K562 (cell line): ENCODE measurements around the gene MYO1F. TPM values are rescaled to one million over a fixed set of nuclear protein-coding genes. Genes with fewer than 3 reads are reported as not detected.
A peak's percentile ranks its signal among the peaks of the same experiment; 100 is the strongest.

Experiments
- ATAC-seq: fragments of 200-7000 bp; cut with Tn5 transposase; 3 replicates; pipeline ENCODE4 v1.9.1; 2020; ENCODE audit warnings: moderate library complexity
- BruUV-seq: library from RNA; stranded (reverse); fragments of 400-500 nt; replicated peaks from 2 replicates; lab custom pipeline; 2021; lab: Mats Ljungman, UMichigan
- CTCF ChIA-PET: fragments of 300-600 bp; formaldehyde crosslinking; extraction: SDS; loops from one replicate; lab custom pipeline; 2021; ENCODE audit warnings: low intra/inter-chr PET ratio; lab: Yijun Ruan, JAX
- POLR2A ChIA-PET: fragments of 300-600, 350-650 bp; sonication (Branson Sonifier 250); formaldehyde crosslinking; extraction: SDS; loops from one replicate; lab custom pipeline; 2021; ENCODE audit warnings: antibody characterized with exemption, inconsistent platforms; lab: Yijun Ruan, JAX
- DNase-seq, 4 experiments: peaks; one replicate each; pipeline versions ENCODE4 v3.0.0 to v3.0.0-alpha.2; 2011 to 2018; ENCODE audit warnings: low spot score in 3 of 4, mixed read lengths in 3 of 4; ENCODE audit errors: extremely low read depth in 1 of 4
- FAIRE-seq: peaks from 2 replicates; lab custom pipeline; 2011; peaks lifted over from hg19 to GRCh38; lab: Jason Lieb, UNC
- H2AFZ ChIP-seq: 2 replicates; pipeline ENCODE4 v1.6.0; 2011; ENCODE audit warnings: low read depth, low read length, control low read depth, inconsistent platforms
- H3K27ac ChIP-seq: fragments of 200-600 bp; 3 replicates; pipeline ENCODE4 v1.8.0; 2011; ENCODE audit warnings: low read depth, mild to moderate bottlenecking, control low read depth, inconsistent platforms, low read length, moderate library complexity, mixed read lengths; ENCODE audit errors: extremely low read depth
- H3K27me3 ChIP-seq, 2 experiments: fragments of 300-600 bp in 1 of 2; 2 replicates in 1 of 2; 3 replicates in 1 of 2; pipeline versions ENCODE4 v1.6.0 to v1.8.0; 2011; ENCODE audit warnings: inconsistent platforms in 2 of 2, low read length in 2 of 2, mild to moderate bottlenecking in 1 of 2, mixed read lengths in 1 of 2, moderate library complexity in 1 of 2; ENCODE audit not compliant: control insufficient read depth in 2 of 2, insufficient read depth in 2 of 2
- H3K36me3 ChIP-seq: fragments of 300-600 bp; 3 replicates; pipeline ENCODE4 v1.8.0; 2011; ENCODE audit warnings: mild to moderate bottlenecking, low read length, inconsistent platforms; ENCODE audit not compliant: control insufficient read depth, insufficient read depth
- H3K4me1 ChIP-seq, 2 experiments: fragments of 200-600 bp in 1 of 2; replicated peaks in 1 of 2; 2 replicates in 1 of 2; 3 replicates in 1 of 2; pipeline versions ENCODE4 v1.5.1 to v1.8.0; 2011; ENCODE audit warnings: inconsistent platforms in 2 of 2, low read length in 2 of 2, mild to moderate bottlenecking in 1 of 2, mixed read lengths in 1 of 2, moderate library complexity in 1 of 2; ENCODE audit not compliant: control insufficient read depth in 2 of 2, insufficient read depth in 2 of 2
- H3K4me2 ChIP-seq: 2 replicates; pipeline ENCODE4 v1.6.1; 2011; ENCODE audit warnings: low read length, control low read depth, inconsistent platforms, mixed read lengths; ENCODE audit not compliant: insufficient read depth
- H3K4me3 ChIP-seq: fragments of 200-600 bp; sonication (generic), shearing (Covaris generic); 2 replicates; pipeline ENCODE4 v1.5.1; 2016; ENCODE audit warnings: control low read depth, inconsistent platforms
- H3K79me2 ChIP-seq: fragments of 200-600 bp; 3 replicates; pipeline ENCODE4 v1.8.0; 2011; ENCODE audit warnings: low read length, inconsistent platforms; ENCODE audit not compliant: control insufficient read depth, insufficient read depth
- H3K9ac ChIP-seq, 2 experiments: 2 replicates each; pipeline versions ENCODE4 v1.6.0 to v1.6.1; 2011; ENCODE audit warnings: low read depth in 2 of 2, low read length in 2 of 2, control low read depth in 1 of 2, inconsistent platforms in 1 of 2, mild to moderate bottlenecking in 1 of 2, mixed read lengths in 1 of 2; ENCODE audit not compliant: insufficient read depth in 1 of 2
- H3K9me1 ChIP-seq: one replicate; pipeline ENCODE4 v1.6.0; 2011; ENCODE audit warnings: inconsistent platforms, mild to moderate bottlenecking, low read length, moderate library complexity; ENCODE audit not compliant: control insufficient read depth, insufficient read depth
- H3K9me3 ChIP-seq: replicated peaks from 2 replicates; pipeline ENCODE4 v1.5.1; 2011; ENCODE audit warnings: low read depth, low read length, inconsistent platforms; ENCODE audit not compliant: control insufficient read depth, insufficient read depth
- H4K20me1 ChIP-seq: replicated peaks from 2 replicates; pipeline ENCODE4 v1.6.1; 2011; ENCODE audit warnings: low read length, inconsistent platforms, mixed read lengths; ENCODE audit not compliant: control insufficient read depth, insufficient read depth
- ARID1B ChIP-seq: fragments of 450-650 bp; IDR thresholded peaks from 2 replicates; pipeline ENCODE4 v1.6.1; 2016; ENCODE audit warnings: antibody characterized with exemption, mild to moderate bottlenecking, inconsistent platforms
- ASH1L ChIP-seq: fragments of 450-650 bp; IDR thresholded peaks from 2 replicates; pipeline ENCODE4 v1.6.1; 2018; ENCODE audit warnings: borderline replicate concordance, mild to moderate bottlenecking, low read depth; ENCODE audit not compliant: partially characterized antibody
- CBFA2T2 ChIP-seq: fragments of 450-650 bp; conservative IDR thresholded peaks from 2 replicates; pipeline ENCODE4 v1.6.1; 2017; ENCODE audit warnings: mild to moderate bottlenecking
- CBFA2T3 ChIP-seq: fragments of 450-650 bp; IDR thresholded peaks from 2 replicates; pipeline ENCODE4 v1.6.1; 2017
- CREM ChIP-seq: IDR thresholded peaks from 2 replicates; pipeline ENCODE4 v1.6.1; 2014; ENCODE audit warnings: antibody characterized with exemption, low read depth
- JUND ChIP-seq, 2 experiments: IDR thresholded peaks; 2 replicates in 1 of 2; 3 replicates in 1 of 2; pipeline ENCODE4 v1.6.1; 2011; ENCODE audit warnings: borderline replicate concordance in 2 of 2, low read depth in 2 of 2, low read length in 2 of 2, improper control_type of control experiment in 1 of 2, missing biosample characterization in 1 of 2, missing genetic modification characterization in 1 of 2, missing genetic modification reagents in 1 of 2
- RHOXF2B ChIP-seq: fragments of 250-450 bp; sonication (Bioruptor Pico); conservative IDR thresholded peaks from 2 replicates; pipeline ENCODE4 v1.5.1; 2021
- TCF3 ChIP-seq: sonication (generic); formaldehyde crosslinking; IDR thresholded peaks from 2 replicates; pipeline ENCODE4 v1.4.0; 2020; ENCODE audit warnings: mild to moderate bottlenecking, missing genetic modification reagents
- YY1 ChIP-seq, 3 experiments: IDR thresholded peaks; 2 replicates each; pipeline ENCODE4 v1.6.1; 2011; ENCODE audit warnings: low read length in 2 of 3, mild to moderate bottlenecking in 2 of 3, moderate library complexity in 2 of 3, borderline replicate concordance in 1 of 3, control low read depth in 1 of 3, low read depth in 1 of 3; ENCODE audit not compliant: insufficient read depth in 3 of 3, insufficient replicate concordance in 2 of 3, control insufficient read depth in 1 of 3, insufficient read length in 1 of 3; ENCODE audit errors: extremely low read depth in 1 of 3
- WGBS: fragments of 100-300 bp; shearing (Covaris generic); methylation state at CpG from one replicate; pipeline ENCODE4 v1.1.6; 2016; ENCODE audit warnings: low coverage, mixed read lengths; ENCODE audit not compliant: insufficient coverage; ENCODE audit errors: missing lambda C conversion rate; 5-methylcytosine and 5-hydroxymethylcytosine counted together
- in situ Hi-C: fragments of 300-500 bp; cut with MboI; formaldehyde crosslinking; loops from 4 replicates; pipeline ENCODE4 v1.15.0; 2018; ENCODE audit warnings: inconsistent platforms, mixed read lengths
- intact Hi-C: fragments of 100-400 bp; cut with micrococcal nuclease; formaldehyde crosslinking; loops from 2 replicates; pipeline ENCODE4 v1.14.2; 2022
- polyA plus RNA-seq, 8 experiments: library from polyadenylated mRNA; depleted of rRNA in 4 of 8; stranded (reverse) in 5 of 8; unstranded in 3 of 8; fragments of >200 nt; fragmentation: Nextera tagmentation in 2 of 8; fragmentation: Illumina TruSeq in 1 of 8; extraction: Ambion mirVana in 2 of 8; extraction: Trizol in 1 of 8; gene quantifications; 2 replicates each; pipeline versions ENCODE4 v1.2.1 to v1.2.3, GENCODE V29; 2011 to 2014; ENCODE audit warnings: inconsistent platforms in 1 of 8, missing spikeins in 1 of 8
- total RNA-seq, 7 experiments: library from RNA; depleted of rRNA in 6 of 7; stranded (reverse); fragments of >200 nt in 6 of 7; fragmentation: Illumina TruSeq in 2 of 7; extraction: Trizol in 2 of 7; gene quantifications; 2 replicates each; pipeline versions ENCODE4 v1.2.1 to v1.2.3, GENCODE V29; 2011 to 2021; ENCODE audit warnings: low replicate concordance in 1 of 7
- TF ChIP-seq, protein P1 (sequence below), 2 experiments: fragments of 450-650 bp in 1 of 2; sonication (generic) in 1 of 2; formaldehyde crosslinking in 1 of 2; IDR thresholded peaks in 1 of 2; conservative IDR thresholded peaks in 1 of 2; 2 replicates each; pipeline versions ENCODE4 v1.6.1 to v1.8.1; 2016 to 2023; ENCODE audit warnings: mild to moderate bottlenecking in 2 of 2, moderate library complexity in 2 of 2, inconsistent platforms in 1 of 2, missing genetic modification reagents in 1 of 2

The MYO1F gene
- total and polyA plus RNA-seq, 9 of the 15 experiments (the other 6 are each of a cell fraction or from before 2014, with no cell fraction given) = 0.78 to 9.4 (median 4.3) TPM

DNA sequence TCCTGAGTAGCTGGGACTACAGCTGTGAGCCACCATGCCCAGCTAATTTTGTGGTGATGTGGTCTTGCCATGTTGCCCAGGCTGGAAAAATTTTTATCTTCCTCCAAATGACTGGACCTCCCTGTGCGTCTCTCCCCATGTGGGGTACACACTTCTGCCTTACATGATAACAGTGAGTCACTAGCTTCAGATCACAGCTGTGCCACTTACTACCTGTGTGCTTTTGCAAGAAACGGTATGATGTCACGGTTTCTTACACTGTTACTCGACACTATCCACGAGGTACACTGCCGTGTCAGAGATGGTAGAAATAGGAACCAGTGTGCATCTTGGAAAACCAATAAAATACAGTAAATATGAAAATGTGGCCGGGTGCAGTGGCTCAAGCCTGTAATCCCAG is 45.8 kb downstream of the MYO1F start:
- Histone ChIP-seq H3K9me3 (no peaks in the 10 kb centered on the region), H4K20me1 (no peaks in the 10 kb centered on the region), H3K4me2 (no peak overlapping the region), H3K9me1 (no peaks in the 10 kb centered on the region), H3K27ac (no peak overlapping the region), H2AFZ (no peak overlapping the region), H3K36me3 (no peaks in the 10 kb centered on the region), H3K27me3 (peaks cover 5 to 30% of the 10 kb centered on the region in 2 experiments; a peak in 3 of 5 replicates), H3K9ac (no peak overlapping the region), H3K4me1 (peaks cover 0 to 15% of the 10 kb centered on the region in 2 experiments; a peak in 3 of 5 replicates), H3K4me3 (no peak overlapping the region), H3K79me2 (no peaks in the 10 kb centered on the region)
- ChIA-PET POLR2A (interaction anchor here (0.6 to 1.0 kb wide), 2 partner anchors 8 to 58 kb away, joined by 3 to 4 read pairs; no protein-coding TSS in a partner anchor), CTCF (no interaction called here)
- 6% methylated on average over 7 of the region's 7 CpGs for WGBS
- TF ChIP-seq TCF3 (CRISPR knock-in tag) (peak; percentile 43; the same call in 1 of the 2 replicates), RHOXF2B (CRISPR knock-in tag) (no peak), CBFA2T3 (peak; percentile 75), ASH1L (no peak), JUND (IDR thresholded peaks at IDR 0.05; ENCODE audit: borderline replicate concordance, low read depth, low read length) (0 out of 2 replicates have a peak, but pooled peaks have one; percentile 27), JUND (tag; IDR thresholded peaks at IDR 0.05; ENCODE audit: borderline replicate concordance, low read depth, low read length) (no peak), YY1 (IDR thresholded peaks at IDR 0.05; ENCODE audit: borderline replicate concordance in 1 of 3, control insufficient read depth in 1 of 3, extremely low read depth in 1 of 3, insufficient read depth in 3 of 3, insufficient read length in 1 of 3, insufficient replicate concordance in 2 of 3, low read depth in 1 of 3, low read length in 2 of 3) (no peak), CBFA2T2 (peak; percentile 47), ARID1B (peak; percentile 22; the same call in 1 of the 2 replicates), CREM (peak; percentile 46)
- TF ChIP-seq, protein P1, sequence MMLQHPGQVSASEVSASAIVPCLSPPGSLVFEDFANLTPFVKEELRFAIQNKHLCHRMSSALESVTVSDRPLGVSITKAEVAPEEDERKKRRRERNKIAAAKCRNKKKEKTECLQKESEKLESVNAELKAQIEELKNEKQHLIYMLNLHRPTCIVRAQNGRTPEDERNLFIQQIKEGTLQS (IDR thresholded peaks at IDR 0.05) = peak; percentile 54; the same call in 1 of the 2 replicates
- TF ChIP-seq, protein P1 (CRISPR knock-in tag; conservative IDR thresholded peaks at IDR 0.05) = no peak
- intact Hi-C loops = no loop called here
- DNase-seq = no peak
- no peak for FAIRE-seq
- no TSS peak for BruUV-seq
- ATAC-seq = no peak
- in situ Hi-C loops = no loop called here
